NB4 (cell line): Measurements from ENCODE around the gene ELP2.

Source experiments
- CTCF ChIP-seq: IDR thresholded peaks from one replicate; pipeline ENCODE4 v1.5.1; 2012; ENCODE audit warnings: low read depth, low read length
- MAX ChIP-seq: IDR thresholded peaks from 2 replicates; pipeline ENCODE4 v1.6.1; 2011; ENCODE audit warnings: low read depth, low read length
- MYC ChIP-seq: IDR thresholded peaks from 2 replicates; pipeline ENCODE4 v1.6.1; 2011; ENCODE audit warnings: low read depth, low read length
- POLR2A ChIP-seq: IDR thresholded peaks from 2 replicates; pipeline ENCODE4 v1.6.1; 2011; ENCODE audit warnings: mild to moderate bottlenecking; ENCODE audit not compliant: insufficient read length; ENCODE audit errors: extremely low read depth

GRCh38 chr18:36212301-36213171 is 82.8 kb downstream of the ELP2 start:
- TF ChIP-seq MYC (no peak), CTCF (no peak), POLR2A (no peak), MAX (no peak)
